Uterus (tissue), 4 donors: ENCODE measurements around the gene CPLANE2. TPM values are rescaled to one million over a fixed set of nuclear protein-coding genes. Genes with fewer than 3 reads are reported as not detected.

Source experiments
- DNase-seq, 2 donors: peaks; one replicate each; pipeline ENCODE4 v3.0.0-alpha.2; 2019 to 2020
- H3K27ac ChIP-seq, 2 donors: fragments of 200-600 bp; sonication (generic); 1 replicate in 1 of 2; 2 replicates in 1 of 2; pipeline ENCODE4 v1.5.1; 2016 to 2018
- H3K27me3 ChIP-seq, 2 donors: fragments of 200-600 bp; sonication (generic); one replicate each; pipeline ENCODE4 v1.5.1; 2018 to 2019; ENCODE audit warnings: control low read depth in 1 of 2
- H3K36me3 ChIP-seq, 2 donors: fragments of 200-600 bp; sonication (generic); one replicate each; pipeline ENCODE4 v1.5.1; 2019; ENCODE audit warnings: control low read depth in 1 of 2
- H3K4me1 ChIP-seq, 2 donors: fragments of 200-600 bp; sonication (generic); one replicate each; pipeline ENCODE4 v1.5.1; 2018 to 2019; ENCODE audit warnings: control low read depth in 1 of 2
- H3K4me3 ChIP-seq, 2 donors: fragments of 200-600 bp; sonication (generic); 1 replicate in 1 of 2; 2 replicates in 1 of 2; pipeline ENCODE4 v1.5.1; 2018 to 2019; ENCODE audit warnings: mild to moderate bottlenecking in 1 of 2
- H3K9me3 ChIP-seq, 2 donors: fragments of 200-600 bp; sonication (generic); one replicate each; pipeline ENCODE4 v1.5.1; 2019; ENCODE audit warnings: control low read depth in 1 of 2
- POLR2A ChIP-seq, 2 donors: fragments of 450-650 bp; IDR thresholded peaks; one replicate each; pipeline ENCODE4 v1.6.1; 2016; ENCODE audit warnings: antibody characterized with exemption in 2 of 2, mild to moderate bottlenecking in 1 of 2, moderate library complexity in 1 of 2
- intact Hi-C: fragments of 100-400 bp; cut with DNase I; formaldehyde crosslinking; loops from one replicate; pipeline ENCODE4 v1.15.1; 2023; ENCODE audit warnings: low total_unique reads
- total RNA-seq, 4 donors: library from RNA; depleted of rRNA in 3 of 4; stranded (reverse); fragments of >200 nt in 3 of 4; gene quantifications; one replicate each; pipeline versions ENCODE4 v1.1.0 to v1.2.4, GENCODE V29; 2014 to 2023
- TF ChIP-seq, protein P1 (sequence below), 4 experiments: fragments of 200-600 bp in 2 of 4; fragments of 450-650 bp in 2 of 4; sonication (generic) in 2 of 4; IDR thresholded peaks; one replicate each; pipeline ENCODE4 v1.5.1; 2016 to 2019; ENCODE audit warnings: antibody characterized with exemption in 4 of 4, mild to moderate bottlenecking in 2 of 4, moderate library complexity in 1 of 4
- donor health status: DM: yes; HTN: yes; CAD: no.

CPLANE2 gene
- total RNA-seq, 4 donors from 2014 or later, result 5.1 to 7.4 (median 5.5) TPM

DNA sequence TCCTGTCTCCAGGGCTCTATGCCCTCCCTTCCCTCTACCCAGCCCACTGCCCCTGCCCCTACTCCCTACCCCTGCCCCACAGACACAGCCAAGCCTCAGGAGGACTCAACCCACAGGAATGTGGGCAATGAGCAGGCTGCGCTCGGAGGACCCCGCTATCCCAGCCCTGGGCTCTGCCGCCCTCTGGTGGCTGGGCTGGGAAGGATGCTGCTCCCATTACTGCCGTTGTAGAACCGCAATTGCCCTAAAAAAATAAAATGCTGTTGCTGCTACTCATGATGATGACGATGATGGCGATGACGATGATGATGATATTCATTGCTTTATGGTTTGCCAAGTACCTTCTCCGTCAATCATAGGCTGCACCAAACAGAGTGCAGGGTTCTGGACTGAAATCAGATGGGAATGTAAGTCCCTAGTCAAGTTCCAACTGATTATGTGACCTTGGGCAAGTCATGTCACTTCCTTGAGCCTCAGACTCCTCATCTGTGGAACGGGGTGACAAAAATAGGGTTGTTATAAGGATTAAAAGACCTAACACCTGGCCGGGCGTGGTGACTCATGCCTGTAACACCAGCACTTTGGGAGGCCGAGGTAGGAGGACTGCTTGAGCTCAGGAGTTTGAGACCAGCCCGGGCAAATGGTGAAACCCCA lies 49.1 kb downstream of the CPLANE2 start:
- Histone ChIP-seq H3K27me3 (no peaks in the 10 kb centered on the region), H3K4me1 (peaks cover 0 to 5% of the 10 kb centered on the region in 2 donors), H3K27ac (peak overlapping the region; percentile 48 to 74), H3K36me3 (no peaks in the 10 kb centered on the region), H3K4me3 (no peak overlapping the region), H3K9me3 (no peaks in the 10 kb centered on the region)
- intact Hi-C loops, result loop anchor here (2.0 kb wide), 1 partner anchor 109 kb away; no protein-coding TSS in a partner anchor
- DNase-seq, result peak; percentile 78 to 86
- no peak for TF ChIP-seq POLR2A (IDR thresholded peaks at IDR 0.05)
- TF ChIP-seq, protein P1, sequence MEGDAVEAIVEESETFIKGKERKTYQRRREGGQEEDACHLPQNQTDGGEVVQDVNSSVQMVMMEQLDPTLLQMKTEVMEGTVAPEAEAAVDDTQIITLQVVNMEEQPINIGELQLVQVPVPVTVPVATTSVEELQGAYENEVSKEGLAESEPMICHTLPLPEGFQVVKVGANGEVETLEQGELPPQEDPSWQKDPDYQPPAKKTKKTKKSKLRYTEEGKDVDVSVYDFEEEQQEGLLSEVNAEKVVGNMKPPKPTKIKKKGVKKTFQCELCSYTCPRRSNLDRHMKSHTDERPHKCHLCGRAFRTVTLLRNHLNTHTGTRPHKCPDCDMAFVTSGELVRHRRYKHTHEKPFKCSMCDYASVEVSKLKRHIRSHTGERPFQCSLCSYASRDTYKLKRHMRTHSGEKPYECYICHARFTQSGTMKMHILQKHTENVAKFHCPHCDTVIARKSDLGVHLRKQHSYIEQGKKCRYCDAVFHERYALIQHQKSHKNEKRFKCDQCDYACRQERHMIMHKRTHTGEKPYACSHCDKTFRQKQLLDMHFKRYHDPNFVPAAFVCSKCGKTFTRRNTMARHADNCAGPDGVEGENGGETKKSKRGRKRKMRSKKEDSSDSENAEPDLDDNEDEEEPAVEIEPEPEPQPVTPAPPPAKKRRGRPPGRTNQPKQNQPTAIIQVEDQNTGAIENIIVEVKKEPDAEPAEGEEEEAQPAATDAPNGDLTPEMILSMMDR (IDR thresholded peaks at IDR 0.05), result peak; percentile 98 to 100 (median 99)

DNA sequence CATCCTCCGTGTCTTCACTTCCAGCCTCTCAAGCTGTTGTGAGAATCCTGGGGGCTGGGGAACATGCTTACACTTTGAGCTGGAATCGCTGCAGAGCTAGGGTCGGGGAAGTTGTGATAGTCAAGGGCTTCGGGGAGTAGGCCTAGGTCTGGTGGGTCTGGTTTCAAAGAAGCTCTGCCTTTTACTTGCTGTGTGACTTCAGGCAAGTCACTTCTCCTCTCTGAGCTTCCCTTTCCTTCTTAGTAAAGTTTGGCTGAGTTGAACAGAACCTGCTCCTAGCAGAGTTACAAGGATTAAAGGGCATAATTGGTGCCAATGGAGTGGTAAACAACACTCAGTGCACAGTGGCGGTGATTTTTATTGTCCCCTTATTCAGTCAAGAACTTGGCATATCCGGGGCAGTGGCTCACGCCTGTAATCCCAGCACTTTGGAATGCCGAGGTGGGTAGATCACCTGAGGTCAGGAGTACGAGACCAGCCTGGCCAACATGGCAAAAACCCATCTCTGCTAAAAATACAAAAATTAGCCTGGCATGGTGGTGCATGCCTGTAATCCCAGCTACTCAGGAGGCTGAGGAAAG lies 50.2 kb downstream of the CPLANE2 start:
- no peak for DNase-seq
- H3K27me3 ChIP-seq, result no peaks in the 10 kb centered on the region
- no peaks in the 10 kb centered on the region for H3K36me3 ChIP-seq
- H3K4me3 ChIP-seq, result no peak overlapping the region
- H3K27ac ChIP-seq, result peak overlapping the region; percentile 20 to 74
- intact Hi-C loops, result loop anchor here (2.0 kb wide), 1 partner anchor 108 kb away; no protein-coding TSS in a partner anchor
- peaks cover 4 to 9% of the 10 kb centered on the region in 2 donors for H3K4me1 ChIP-seq
- TF ChIP-seq POLR2A (IDR thresholded peaks at IDR 0.05), result no peak
- TF ChIP-seq, protein P1 (IDR thresholded peaks at IDR 0.05), result no peak
- no peaks in the 10 kb centered on the region for H3K9me3 ChIP-seq

DNA sequence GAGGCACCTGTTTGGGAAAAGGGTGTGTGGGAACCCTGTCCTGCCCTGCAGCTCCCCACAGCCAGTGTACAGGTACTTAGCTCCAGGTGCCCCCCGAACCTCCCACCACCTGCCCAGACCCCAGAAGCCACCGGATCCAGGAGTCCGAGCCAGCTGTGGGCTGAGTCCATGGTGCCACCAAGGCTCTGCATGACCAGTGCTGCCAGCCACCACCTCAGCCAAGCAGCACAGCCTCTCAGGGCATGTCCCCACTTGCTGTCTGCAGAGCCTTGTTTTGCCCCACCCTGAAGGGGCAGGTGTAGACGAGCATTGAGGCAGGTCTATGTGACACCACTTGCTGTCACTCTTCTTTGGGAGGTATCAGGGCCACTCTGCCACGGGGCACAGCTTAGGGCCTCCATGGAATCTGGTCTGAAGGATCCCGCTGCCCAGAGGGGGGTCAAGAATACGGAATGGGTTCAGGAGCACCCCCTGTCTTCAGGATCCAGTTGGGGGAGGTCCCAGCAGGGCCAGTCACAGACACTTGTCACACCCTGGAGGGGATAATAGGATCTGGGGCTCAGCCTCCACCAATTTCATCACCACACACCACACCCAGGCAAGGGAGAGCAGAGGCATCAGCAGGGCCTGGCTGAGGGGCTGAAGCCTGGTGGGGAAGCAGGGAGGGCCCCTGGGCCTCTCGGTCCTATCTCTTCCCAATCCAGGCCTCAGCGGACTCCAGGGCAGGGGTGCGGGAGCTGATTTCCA lies 52.3 kb downstream of the CPLANE2 start:
- DNase-seq, result no peak
- Histone ChIP-seq H3K4me3 (no peak overlapping the region), H3K36me3 (no peaks in the 10 kb centered on the region), H3K4me1 (peaks cover 19 to 21% of the 10 kb centered on the region in 2 donors), H3K9me3 (no peaks in the 10 kb centered on the region), H3K27me3 (no peaks in the 10 kb centered on the region), H3K27ac (peak overlapping the region; percentile 95 to 99)
- TF ChIP-seq, protein P1 (IDR thresholded peaks at IDR 0.05), result no peak
- no peak for TF ChIP-seq POLR2A (IDR thresholded peaks at IDR 0.05)
- intact Hi-C loops, result no loop called here

DNA sequence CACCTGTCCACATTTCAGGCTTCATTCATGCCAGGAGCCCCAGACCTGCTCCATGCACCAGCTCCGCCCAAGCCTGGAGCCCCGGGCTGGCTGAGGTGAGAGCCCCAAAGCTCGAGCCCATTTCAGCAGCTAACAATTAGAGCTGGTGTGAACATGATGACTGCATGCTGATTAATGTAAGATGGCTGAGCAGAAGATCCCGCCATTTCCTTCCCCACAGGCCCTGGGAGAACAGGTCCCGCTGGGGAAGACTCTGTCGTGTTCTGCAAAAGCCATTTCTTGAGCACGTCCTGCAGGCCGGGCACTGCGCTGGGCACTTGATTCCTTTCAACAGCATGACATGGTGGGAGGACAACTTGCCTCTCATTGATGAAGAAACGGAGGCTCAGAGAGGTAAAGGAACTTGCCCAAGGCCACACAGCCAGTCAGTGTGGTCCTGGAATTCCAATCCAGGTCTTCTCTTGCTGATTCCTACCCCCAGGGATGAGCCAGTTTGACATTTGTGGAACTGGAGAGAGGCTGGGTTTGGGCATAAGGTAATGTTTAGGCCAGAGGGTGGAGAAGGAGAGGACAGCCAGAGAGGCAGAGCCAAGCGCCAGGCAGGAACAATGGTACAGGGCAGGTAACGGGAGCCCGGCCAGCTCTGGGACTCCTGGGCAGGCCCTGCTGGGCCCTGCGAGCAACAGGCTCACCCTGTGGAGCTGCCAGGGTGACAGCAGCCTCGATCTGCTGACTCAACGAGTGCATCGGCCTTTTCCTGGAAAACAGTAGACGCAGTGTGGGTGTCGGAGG lies 53.0 kb downstream of the CPLANE2 start:
- H3K27ac ChIP-seq, result peak overlapping the region; percentile 95 to 99
- no peak overlapping the region for H3K4me3 ChIP-seq
- TF ChIP-seq, protein P1 (IDR thresholded peaks at IDR 0.05), result no peak
- TF ChIP-seq POLR2A (IDR thresholded peaks at IDR 0.05), result no peak
- no peaks in the 10 kb centered on the region for H3K36me3 ChIP-seq
- intact Hi-C loops, result no loop called here
- no peaks in the 10 kb centered on the region for H3K9me3 ChIP-seq
- DNase-seq, result no peak
- no peaks in the 10 kb centered on the region for H3K27me3 ChIP-seq
- H3K4me1 ChIP-seq, result peaks cover 19 to 21% of the 10 kb centered on the region in 2 donors
